GM21576 (cell line): ENCODE measurements around the gene TMEM191B.
"Not testable (repeated sequence)": the region's sequence is repeated elsewhere in the genome, so short reads cannot be mapped to it uniquely, and the experiment has no call there.

Source experiments
- ATAC-seq: cut with Tn5 transposase; IDR thresholded peaks from one replicate; pipeline ENCODE4 v1.9.1; 2021; ENCODE audit warnings: mild to moderate bottlenecking, moderate library complexity; ENCODE audit not compliant: unreplicated experiment

The TMEM191B gene

GRCh38 chr22:18554280-18555256, 27.0 kb downstream of the TMEM191B start:
- ATAC-seq, result not testable (repeated sequence)

- ATAC-seq, result not testable (repeated sequence)
Observed at GRCh38 chr22:18558516-18558915, 30.9 kb downstream of the TMEM191B start.

GRCh38 chr22:18558939-18559338, 31.3 kb downstream of the TMEM191B start:
- ATAC-seq, result not testable (repeated sequence)

- not testable (repeated sequence) for ATAC-seq
Observed at GRCh38 chr22:18560099-18560974, 32.7 kb downstream of the TMEM191B start.

GRCh38 chr22:18570509-18571246, 43.1 kb downstream of the TMEM191B start:
- not testable (repeated sequence) for ATAC-seq

- ATAC-seq, result not testable (repeated sequence)
Observed at GRCh38 chr22:18573483-18574164, 46.0 kb downstream of the TMEM191B start.

- ATAC-seq, result not testable (repeated sequence)
Observed at GRCh38 chr22:18574555-18574954, 47.0 kb downstream of the TMEM191B start.

GRCh38 chr22:18575686-18576085, 48.1 kb downstream of the TMEM191B start:
- not testable (repeated sequence) for ATAC-seq

GRCh38 chr22:18577090-18577818, 49.7 kb downstream of the TMEM191B start:
- ATAC-seq, result peak; percentile 26

GRCh38 chr22:18577847-18578246, 50.2 kb downstream of the TMEM191B start:
- peak; percentile 77 for ATAC-seq
